ENCODE results near the gene TIE1. TPM values are rescaled to one million over a fixed set of nuclear protein-coding genes. Genes with fewer than 3 reads are reported as not detected.

TIE1 gene
- total and polyA plus RNA-seq, 9 donors = 6.4 to 29.3 (median 11.5) TPM

DNA sequence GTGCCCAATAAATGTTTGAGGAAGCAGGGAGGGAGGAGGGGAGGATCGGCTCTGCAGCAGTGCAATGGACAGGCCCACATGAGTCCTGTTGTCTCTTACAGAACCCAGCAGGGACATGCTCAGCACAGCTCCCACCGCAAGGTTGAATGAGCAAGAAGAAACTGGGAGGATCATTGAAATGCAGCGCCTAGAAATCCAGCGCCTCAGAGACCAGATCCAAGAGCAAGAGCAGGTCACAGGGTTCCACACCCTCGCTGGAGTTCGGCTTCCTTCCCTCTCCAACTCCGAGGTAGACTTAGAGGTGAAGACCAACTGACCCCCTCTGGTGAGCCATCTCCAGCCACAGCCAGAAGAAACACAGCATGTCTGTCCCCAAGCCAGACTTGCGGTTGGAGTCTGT lies 46.9 kb upstream of the TIE1 start:
- H3K36me3 ChIP-seq = no peaks in the 10 kb centered on the region
- intact Hi-C loops (cut with DNase I) = no loop called here
- WGBS, 3 donors = 85 to 86% (median 85%) methylated on average over 8 of the region's 8 CpGs
- no peaks in the 10 kb centered on the region for H3K27me3 ChIP-seq
- no peak overlapping the region for H3K4me3 ChIP-seq
- no peaks in the 10 kb centered on the region for H3K4me1 ChIP-seq (ENCODE audit: insufficient read depth)
- no peaks in the 10 kb centered on the region for H3K9me3 ChIP-seq
- no peak overlapping the region for H3K27ac ChIP-seq
- TF ChIP-seq EP300 (IDR thresholded peaks at IDR 0.05) (no peak), CTCF (IDR thresholded peaks at IDR 0.05) (no peak), POLR2A (IDR thresholded peaks at IDR 0.05) (no peak)
- no peak for DNase-seq

- 64 to 80% (median 67%) methylated on average over 10 of the region's 10 CpGs for WGBS, 3 donors
- no peak for DNase-seq
Measured at GRCh38 chr1:43255438-43256210, 45.2 kb upstream of the TIE1 start.

DNA sequence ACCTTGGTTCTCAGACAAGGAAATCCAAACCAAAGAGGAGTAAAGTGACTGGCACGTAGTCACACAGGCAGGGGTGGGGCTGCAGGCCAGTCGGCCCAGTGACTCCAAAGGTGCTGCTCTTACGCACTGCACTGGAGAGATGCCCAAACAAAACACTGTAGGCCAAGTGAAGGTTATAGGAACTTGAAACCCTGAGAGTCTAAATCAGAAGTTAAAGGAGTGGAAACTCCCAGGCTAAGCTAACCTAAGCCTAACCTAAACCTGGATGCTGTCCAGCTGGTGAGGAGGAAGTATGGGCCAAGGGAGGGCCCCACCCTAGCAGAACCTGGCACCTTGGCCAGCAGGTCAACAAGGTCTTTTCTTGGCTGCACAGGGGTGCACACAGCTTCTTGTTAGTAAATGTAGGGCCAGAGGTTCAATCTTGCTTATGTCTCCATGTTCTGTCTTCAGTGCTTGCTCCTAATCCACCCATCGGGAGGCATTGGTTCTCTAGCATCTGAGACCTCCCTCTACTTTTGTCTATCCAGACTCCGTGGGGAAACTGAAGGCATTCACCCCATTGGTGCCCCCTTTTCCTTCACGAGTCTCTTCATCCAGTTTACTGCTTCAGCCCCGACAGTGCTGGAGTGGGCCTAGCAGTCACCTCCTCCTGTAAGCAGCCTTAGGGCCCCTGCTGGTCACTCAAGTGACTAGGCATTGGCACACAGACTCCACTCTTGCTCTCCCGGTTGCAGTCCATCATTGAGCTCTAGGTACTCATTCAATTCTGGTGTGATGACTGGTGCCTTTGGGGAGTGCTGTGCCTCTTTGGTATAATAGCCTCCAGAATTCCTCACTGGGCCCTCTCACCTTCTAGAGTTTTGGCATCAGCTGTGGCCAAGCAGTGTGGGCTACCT lies 43.9 kb upstream of the TIE1 start:
- intact Hi-C loops (cut with DNase I) = no loop called here
- 83 to 87% (median 86%) methylated on average over 8 of the region's 8 CpGs for WGBS, 3 donors
- H3K36me3 ChIP-seq = no peaks in the 10 kb centered on the region
- TF ChIP-seq CTCF (IDR thresholded peaks at IDR 0.05) (no peak), EP300 (IDR thresholded peaks at IDR 0.05) (no peak), POLR2A (IDR thresholded peaks at IDR 0.05) (no peak)
- H3K4me3 ChIP-seq = no peak overlapping the region
- H3K27me3 ChIP-seq = no peaks in the 10 kb centered on the region
- no peak overlapping the region for H3K27ac ChIP-seq
- no peak for DNase-seq
- no peaks in the 10 kb centered on the region for H3K4me1 ChIP-seq (ENCODE audit: insufficient read depth)
- H3K9me3 ChIP-seq = no peaks in the 10 kb centered on the region

More at GRCh38 chr1:43255438-43256210, 45.2 kb upstream of the TIE1 start:
- no peaks in the 10 kb centered on the region for H3K9me3 ChIP-seq
- no peaks in the 10 kb centered on the region for H3K36me3 ChIP-seq
- H3K27me3 ChIP-seq = no peaks in the 10 kb centered on the region
- no peaks in the 10 kb centered on the region for H3K4me1 ChIP-seq (ENCODE audit: insufficient read depth)
- TF ChIP-seq EP300 (IDR thresholded peaks at IDR 0.05) (no peak), CTCF (IDR thresholded peaks at IDR 0.05) (no peak), POLR2A (IDR thresholded peaks at IDR 0.05) (no peak)
- intact Hi-C loops (cut with DNase I) = no loop called here
- no peak overlapping the region for H3K27ac ChIP-seq
- no peak overlapping the region for H3K4me3 ChIP-seq

DNA sequence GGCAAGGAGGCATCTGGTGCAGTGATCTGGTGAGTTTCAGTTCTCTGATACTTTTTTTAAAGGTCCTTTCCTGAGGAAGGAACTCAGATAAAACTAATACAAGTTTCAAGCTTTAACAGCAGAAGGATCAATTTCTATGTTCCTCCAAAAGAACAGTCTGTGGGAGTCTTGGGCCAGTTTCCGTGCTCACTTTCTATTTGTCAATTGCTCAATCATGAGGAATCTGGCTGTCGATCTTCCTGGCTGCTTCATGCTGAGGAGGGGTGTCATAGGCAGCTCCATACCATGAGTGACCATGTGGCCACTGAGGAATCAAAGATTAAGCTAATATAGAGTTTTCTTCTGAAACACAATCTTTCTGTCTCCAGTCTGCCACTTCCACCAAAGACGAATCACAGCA lies 42.4 kb upstream of the TIE1 start:
- WGBS, 3 donors = 61 to 94% (median 93%) methylated on average over 3 of the region's 3 CpGs
- no peak for DNase-seq
- no peaks in the 10 kb centered on the region for H3K36me3 ChIP-seq

More for the DNA sequence above, 42.4 kb upstream of the TIE1 start:
- intact Hi-C loops (cut with DNase I) = no loop called here
- Histone ChIP-seq H3K9me3 (no peaks in the 10 kb centered on the region), H3K27ac (no peak overlapping the region), H3K4me1 (ENCODE audit: insufficient read depth) (no peaks in the 10 kb centered on the region), H3K4me3 (no peak overlapping the region), H3K27me3 (no peaks in the 10 kb centered on the region)
- no peak for TF ChIP-seq EP300 (IDR thresholded peaks at IDR 0.05)
- no peak for TF ChIP-seq POLR2A (IDR thresholded peaks at IDR 0.05)
- no peak for TF ChIP-seq CTCF (IDR thresholded peaks at IDR 0.05)

All from ovary (tissue), 9 donors.